Measurements from ENCODE around the gene AATK. TPM values are rescaled to one million over a fixed set of nuclear protein-coding genes. Genes with fewer than 3 reads are reported as not detected.

Gene AATK
- total and polyA plus RNA-seq, 2 donors (not counting 3 experiments of a cell fraction or from before 2014, with no cell fraction given) = 0.69 to 1.00 TPM

DNA sequence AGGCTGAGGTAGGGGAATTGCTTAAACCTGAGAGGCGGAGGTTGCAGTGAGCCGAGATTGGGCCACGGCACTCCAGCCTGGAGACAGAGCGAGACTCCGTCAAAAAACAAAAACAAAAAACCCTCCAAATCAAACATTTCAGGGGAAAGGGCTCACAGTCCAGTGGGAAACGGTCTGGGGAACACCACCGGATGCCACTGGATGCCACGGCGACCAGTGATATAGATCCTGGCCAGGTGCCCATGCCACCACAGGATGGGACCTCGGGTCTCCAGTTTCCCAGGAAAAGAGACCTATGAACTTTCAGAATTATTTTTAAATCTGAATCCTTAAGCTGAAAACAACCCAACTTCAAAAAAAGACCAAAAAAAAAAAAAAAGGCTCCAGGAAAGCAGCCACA is 44.4 kb upstream of the AATK start:
- Histone ChIP-seq H3K27ac (ENCODE audit: insufficient read depth, low read depth, low read length) (no peak overlapping the region), H3K4me1 (ENCODE audit: control insufficient read depth, extremely low read depth, insufficient read depth, low read length) (peaks cover 6% of the 10 kb centered on the region), H3K9me3 (replicated peaks; ENCODE audit: control insufficient read depth, insufficient read depth, low read length) (no peaks in the 10 kb centered on the region), H3K9ac (replicated peaks; ENCODE audit: extremely low read depth, insufficient read depth, low read length) (no peak overlapping the region), H4K20me1 (replicated peaks; ENCODE audit: control insufficient read depth, extremely low read depth, insufficient read depth, low read length) (no peaks in the 10 kb centered on the region), H3K4me2 (ENCODE audit: insufficient read depth, low read length) (peak overlapping the region; percentile 21), H3K79me2 (ENCODE audit: control insufficient read depth, insufficient read depth, low read length) (no peaks in the 10 kb centered on the region), H3K4me3 (replicated peaks in 1 of 3; ENCODE audit: insufficient read depth in 1 of 3, low read depth in 1 of 3, low read length in 3 of 3) (no peak overlapping the region), H3K27me3 (ENCODE audit: control insufficient read depth in 2 of 2, insufficient read depth in 2 of 2, low read length in 2 of 2) (no peaks in the 10 kb centered on the region), H3K9me1 (replicated peaks; ENCODE audit: control insufficient read depth, extremely low read depth, insufficient read depth, low read length) (no peaks in the 10 kb centered on the region), H3K36me3 (ENCODE audit: control insufficient read depth in 2 of 2, extremely low read depth in 1 of 2, insufficient read depth in 2 of 2, low read length in 2 of 2) (peaks cover 0 to 4% of the 10 kb centered on the region in 2 experiments), H2AFZ (ENCODE audit: low read depth, low read length) (no peak overlapping the region)
- POLR2A ChIA-PET = no interaction called here
- CTCF ChIA-PET = interaction anchor here (1.0 kb wide), 2 partner anchors 10 to 68 kb away, joined by 4 to 5 read pairs; no protein-coding TSS in a partner anchor
- TF ChIP-seq EZH2 (IDR thresholded peaks at IDR 0.05; ENCODE audit: borderline replicate concordance, low read depth, low read length, severe bottlenecking) (no peak), MYC (IDR thresholded peaks at IDR 0.05; ENCODE audit: low read depth, low read length) (no peak)
- DNase-seq (ENCODE audit: low read depth, low spot score) = peak; percentile 55
- FAIRE-seq = peak; percentile 68
- no TSS peak for BruUV-seq (replicated peaks)
- intact Hi-C loops (cut with micrococcal nuclease) = no loop called here
- dilution Hi-C loops (cut with MboI; ENCODE audit: extremely low pct_ligation_motif_present, low sequenced_read_pairs) = no loop called here

DNA sequence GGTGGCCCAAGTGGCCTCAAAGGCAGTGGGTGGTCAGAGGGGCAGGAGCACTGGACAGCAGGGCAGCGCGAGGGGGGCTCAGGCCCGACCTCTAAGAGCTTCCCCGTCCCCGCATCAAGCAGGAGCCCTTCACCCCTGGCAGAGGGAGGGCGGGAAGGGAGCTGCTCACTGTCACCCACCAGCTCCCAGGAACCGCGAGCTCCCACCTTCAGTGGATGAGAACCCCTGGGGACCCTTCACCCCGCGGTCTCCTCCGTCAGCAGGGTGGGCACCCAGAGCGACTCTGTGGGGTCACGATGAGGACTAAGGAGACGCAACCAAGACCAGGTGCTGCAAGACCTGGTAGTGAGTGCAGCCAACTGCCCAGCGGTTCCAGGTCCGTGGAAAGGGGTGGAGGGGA is 43.1 kb upstream of the AATK start:
- H2AFZ ChIP-seq (ENCODE audit: low read depth, low read length) = no peak overlapping the region
- no TSS peak for BruUV-seq (replicated peaks)
- H3K4me3 ChIP-seq (replicated peaks in 1 of 3; ENCODE audit: insufficient read depth in 1 of 3, low read depth in 1 of 3, low read length in 3 of 3) = no peak overlapping the region
- H3K9me1 ChIP-seq (replicated peaks; ENCODE audit: control insufficient read depth, extremely low read depth, insufficient read depth, low read length) = no peaks in the 10 kb centered on the region
- intact Hi-C loops (cut with micrococcal nuclease) (no loop called here), dilution Hi-C loops (cut with MboI; ENCODE audit: extremely low pct_ligation_motif_present, low sequenced_read_pairs) (no loop called here)
- H3K4me1 ChIP-seq (ENCODE audit: control insufficient read depth, extremely low read depth, insufficient read depth, low read length) = peaks cover 6% of the 10 kb centered on the region
- H4K20me1 ChIP-seq (replicated peaks; ENCODE audit: control insufficient read depth, extremely low read depth, insufficient read depth, low read length) = no peaks in the 10 kb centered on the region
- H3K79me2 ChIP-seq (ENCODE audit: control insufficient read depth, insufficient read depth, low read length) = no peaks in the 10 kb centered on the region
- ChIA-PET CTCF (no interaction called here), POLR2A (no interaction called here)
- no peak overlapping the region for H3K27ac ChIP-seq (ENCODE audit: insufficient read depth, low read depth, low read length)
- no peaks in the 10 kb centered on the region for H3K27me3 ChIP-seq (ENCODE audit: control insufficient read depth in 2 of 2, insufficient read depth in 2 of 2, low read length in 2 of 2)
- H3K36me3 ChIP-seq (ENCODE audit: control insufficient read depth in 2 of 2, extremely low read depth in 1 of 2, insufficient read depth in 2 of 2, low read length in 2 of 2) = peaks cover 0 to 4% of the 10 kb centered on the region in 2 experiments
- DNase-seq (ENCODE audit: low read depth, low spot score) (no peak), FAIRE-seq (no peak)
- no peak overlapping the region for H3K9ac ChIP-seq (replicated peaks; ENCODE audit: extremely low read depth, insufficient read depth, low read length)
- TF ChIP-seq POLR2A (IDR thresholded peaks at IDR 0.05; ENCODE audit: low read depth, low read length) (no peak), JUN (IDR thresholded peaks at IDR 0.05; ENCODE audit: borderline replicate concordance, insufficient read depth, insufficient read length, low read depth) (no peak), POLR2AphosphoS5 (IDR thresholded peaks at IDR 0.05; ENCODE audit: insufficient read depth, low read depth, low read length) (no peak), FOS (IDR thresholded peaks at IDR 0.05; ENCODE audit: borderline replicate concordance, insufficient read depth, low read length) (no peak), EZH2 (IDR thresholded peaks at IDR 0.05; ENCODE audit: borderline replicate concordance, low read depth, low read length, severe bottlenecking) (no peak), MYC (IDR thresholded peaks at IDR 0.05; ENCODE audit: low read depth, low read length) (no peak)
- TF ChIP-seq, protein P1, sequence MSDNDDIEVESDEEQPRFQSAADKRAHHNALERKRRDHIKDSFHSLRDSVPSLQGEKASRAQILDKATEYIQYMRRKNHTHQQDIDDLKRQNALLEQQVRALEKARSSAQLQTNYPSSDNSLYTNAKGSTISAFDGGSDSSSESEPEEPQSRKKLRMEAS (IDR thresholded peaks at IDR 0.05; ENCODE audit: insufficient read depth, insufficient read length) = no peak
- TF ChIP-seq, protein P2, sequence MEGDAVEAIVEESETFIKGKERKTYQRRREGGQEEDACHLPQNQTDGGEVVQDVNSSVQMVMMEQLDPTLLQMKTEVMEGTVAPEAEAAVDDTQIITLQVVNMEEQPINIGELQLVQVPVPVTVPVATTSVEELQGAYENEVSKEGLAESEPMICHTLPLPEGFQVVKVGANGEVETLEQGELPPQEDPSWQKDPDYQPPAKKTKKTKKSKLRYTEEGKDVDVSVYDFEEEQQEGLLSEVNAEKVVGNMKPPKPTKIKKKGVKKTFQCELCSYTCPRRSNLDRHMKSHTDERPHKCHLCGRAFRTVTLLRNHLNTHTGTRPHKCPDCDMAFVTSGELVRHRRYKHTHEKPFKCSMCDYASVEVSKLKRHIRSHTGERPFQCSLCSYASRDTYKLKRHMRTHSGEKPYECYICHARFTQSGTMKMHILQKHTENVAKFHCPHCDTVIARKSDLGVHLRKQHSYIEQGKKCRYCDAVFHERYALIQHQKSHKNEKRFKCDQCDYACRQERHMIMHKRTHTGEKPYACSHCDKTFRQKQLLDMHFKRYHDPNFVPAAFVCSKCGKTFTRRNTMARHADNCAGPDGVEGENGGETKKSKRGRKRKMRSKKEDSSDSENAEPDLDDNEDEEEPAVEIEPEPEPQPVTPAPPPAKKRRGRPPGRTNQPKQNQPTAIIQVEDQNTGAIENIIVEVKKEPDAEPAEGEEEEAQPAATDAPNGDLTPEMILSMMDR (IDR thresholded peaks at IDR 0.05; ENCODE audit: extremely low read depth in 1 of 2, insufficient read depth in 1 of 2, low read depth in 1 of 2, low read length in 2 of 2) = no peak
- no peaks in the 10 kb centered on the region for H3K9me3 ChIP-seq (replicated peaks; ENCODE audit: control insufficient read depth, insufficient read depth, low read length)
- H3K4me2 ChIP-seq (ENCODE audit: insufficient read depth, low read length) = no peak overlapping the region

Measured in endothelial cell of umbilical vein (primary cell).